NCI-H82 (cell line): Measurements from ENCODE around the gene HMMR.
"Not testable (repeated sequence)": the region's sequence is repeated elsewhere in the genome, so short reads cannot be mapped to it uniquely, and the experiment has no call there.

Source experiments
- DNase-seq: peaks from one replicate; lab custom pipeline; 2025; lab: John Stamatoyannopoulos, UW

Gene HMMR

GRCh38 chr5:163508753-163509152 is 48.3 kb downstream of the HMMR start:
- DNase-seq: no peak

GRCh38 chr5:163509291-163509951 is 49.0 kb downstream of the HMMR start:
- no peak for DNase-seq

- no peak for DNase-seq
Observed at GRCh38 chr5:163512526-163512925, 52.1 kb downstream of the HMMR start.

- no peak for DNase-seq
Observed at GRCh38 chr5:163525096-163525495, 64.7 kb downstream of the HMMR start.

- no peak for DNase-seq
Observed at GRCh38 chr5:163529698-163530097, 69.3 kb downstream of the HMMR start.

GRCh38 chr5:163531272-163531671 is 70.8 kb downstream of the HMMR start:
- peak; percentile 35 for DNase-seq

- no peak for DNase-seq
Observed at GRCh38 chr5:163532171-163533084, 72.0 kb downstream of the HMMR start.

GRCh38 chr5:163533223-163533622 is 72.8 kb downstream of the HMMR start:
- DNase-seq: no peak

GRCh38 chr5:163534492-163535094 is 74.2 kb downstream of the HMMR start:
- no peak for DNase-seq

GRCh38 chr5:163535290-163535689 is 74.9 kb downstream of the HMMR start:
- DNase-seq: no peak

GRCh38 chr5:163536442-163536841 is 76.0 kb downstream of the HMMR start:
- DNase-seq: not testable (repeated sequence)

- DNase-seq: no peak
Observed at GRCh38 chr5:163540696-163541095, 80.3 kb downstream of the HMMR start.
